GM23338 (cell line): ENCODE data around the gene TMC2.

Source experiments
- CREB1 ChIP-seq: fragments of 250-450 bp; sonication (Bioruptor Pico); IDR thresholded peaks from 2 replicates; pipeline ENCODE4 v1.5.0; 2020; ENCODE audit warnings: low read depth, mild to moderate bottlenecking, moderate library complexity
- EZH2 ChIP-seq: fragments of 200-600 bp; sonication (generic); IDR thresholded peaks from one replicate; pipeline ENCODE4 v1.8.0; 2017; ENCODE audit warnings: antibody characterized with exemption, mild to moderate bottlenecking, low read depth; ENCODE audit not compliant: unreplicated experiment
- EZH2phosphoT487 ChIP-seq: fragments of 200-600 bp; sonication (generic); IDR thresholded peaks from one replicate; pipeline ENCODE4 v1.8.1; 2018; ENCODE audit warnings: antibody characterized with exemption; ENCODE audit not compliant: unreplicated experiment
- JUNB ChIP-seq: IDR thresholded peaks from one replicate; pipeline ENCODE4 v1.6.1; 2016; ENCODE audit warnings: antibody characterized with exemption; ENCODE audit not compliant: unreplicated experiment
- NANOG ChIP-seq: IDR thresholded peaks from 2 replicates; pipeline ENCODE4 v1.6.1; 2016; ENCODE audit warnings: antibody characterized with exemption, borderline replicate concordance
- POLR2AphosphoS5 ChIP-seq: IDR thresholded peaks from 2 replicates; pipeline ENCODE4 v1.6.1; 2016; ENCODE audit warnings: antibody characterized with exemption, low read depth
- STAT1 ChIP-seq: IDR thresholded peaks from one replicate; pipeline ENCODE4 v1.6.1; 2016; ENCODE audit warnings: antibody characterized with exemption; ENCODE audit not compliant: unreplicated experiment
- ZNF114 ChIP-seq: fragments of 250-450 bp; sonication (Bioruptor Pico); IDR thresholded peaks from 2 replicates; pipeline ENCODE4 v1.5.0; 2020; ENCODE audit warnings: mild to moderate bottlenecking, moderate library complexity
- ZNF331 ChIP-seq: fragments of 250-450 bp; sonication (Bioruptor Pico); IDR thresholded peaks from 2 replicates; pipeline ENCODE4 v1.5.0; 2020; ENCODE audit warnings: low read depth, mild to moderate bottlenecking, moderate library complexity
- TF ChIP-seq, protein P1 (sequence below), 2 experiments: fragments of 200-600 bp in 1 of 2; sonication (generic) in 1 of 2; conservative IDR thresholded peaks; 2 replicates each; pipeline versions ENCODE4 v1.5.1 to v1.6.1; 2016 to 2017; ENCODE audit warnings: antibody characterized with exemption in 2 of 2, low read depth in 2 of 2, mild to moderate bottlenecking in 2 of 2, moderate library complexity in 1 of 2
- TF ChIP-seq, protein P2 (sequence below): IDR thresholded peaks from one replicate; pipeline ENCODE4 v1.6.1; 2018; ENCODE audit warnings: antibody characterized with exemption; ENCODE audit not compliant: unreplicated experiment

DNA sequence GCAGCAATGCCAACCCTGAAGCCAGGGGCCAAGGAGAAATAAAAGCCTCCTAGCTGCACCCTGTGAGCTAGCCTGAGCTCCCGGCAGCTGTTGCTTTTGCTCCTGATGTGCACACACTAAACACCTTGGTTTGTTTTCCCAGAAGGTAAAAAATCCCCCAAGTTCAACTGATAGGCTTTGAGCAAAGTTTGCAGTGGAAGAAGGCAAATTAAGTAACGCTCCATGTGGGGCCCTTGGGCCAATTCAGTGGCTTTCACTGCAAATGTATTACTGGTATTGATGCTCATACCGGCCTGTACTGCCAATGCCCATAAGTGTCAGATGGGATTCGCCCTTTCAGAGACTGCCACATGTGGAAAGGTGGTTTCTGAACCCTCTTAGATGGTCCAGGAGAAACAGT lies 137.1 kb downstream of the TMC2 start:
- TF ChIP-seq EZH2: no peak
- TF ChIP-seq, protein P1, sequence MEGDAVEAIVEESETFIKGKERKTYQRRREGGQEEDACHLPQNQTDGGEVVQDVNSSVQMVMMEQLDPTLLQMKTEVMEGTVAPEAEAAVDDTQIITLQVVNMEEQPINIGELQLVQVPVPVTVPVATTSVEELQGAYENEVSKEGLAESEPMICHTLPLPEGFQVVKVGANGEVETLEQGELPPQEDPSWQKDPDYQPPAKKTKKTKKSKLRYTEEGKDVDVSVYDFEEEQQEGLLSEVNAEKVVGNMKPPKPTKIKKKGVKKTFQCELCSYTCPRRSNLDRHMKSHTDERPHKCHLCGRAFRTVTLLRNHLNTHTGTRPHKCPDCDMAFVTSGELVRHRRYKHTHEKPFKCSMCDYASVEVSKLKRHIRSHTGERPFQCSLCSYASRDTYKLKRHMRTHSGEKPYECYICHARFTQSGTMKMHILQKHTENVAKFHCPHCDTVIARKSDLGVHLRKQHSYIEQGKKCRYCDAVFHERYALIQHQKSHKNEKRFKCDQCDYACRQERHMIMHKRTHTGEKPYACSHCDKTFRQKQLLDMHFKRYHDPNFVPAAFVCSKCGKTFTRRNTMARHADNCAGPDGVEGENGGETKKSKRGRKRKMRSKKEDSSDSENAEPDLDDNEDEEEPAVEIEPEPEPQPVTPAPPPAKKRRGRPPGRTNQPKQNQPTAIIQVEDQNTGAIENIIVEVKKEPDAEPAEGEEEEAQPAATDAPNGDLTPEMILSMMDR (conservative IDR thresholded peaks at IDR 0.05; ENCODE audit: low read depth in 2 of 2): no peak
- TF ChIP-seq POLR2AphosphoS5: no peak
- TF ChIP-seq CREB1 (CRISPR knock-in tag): no peak
- TF ChIP-seq, protein P2, sequence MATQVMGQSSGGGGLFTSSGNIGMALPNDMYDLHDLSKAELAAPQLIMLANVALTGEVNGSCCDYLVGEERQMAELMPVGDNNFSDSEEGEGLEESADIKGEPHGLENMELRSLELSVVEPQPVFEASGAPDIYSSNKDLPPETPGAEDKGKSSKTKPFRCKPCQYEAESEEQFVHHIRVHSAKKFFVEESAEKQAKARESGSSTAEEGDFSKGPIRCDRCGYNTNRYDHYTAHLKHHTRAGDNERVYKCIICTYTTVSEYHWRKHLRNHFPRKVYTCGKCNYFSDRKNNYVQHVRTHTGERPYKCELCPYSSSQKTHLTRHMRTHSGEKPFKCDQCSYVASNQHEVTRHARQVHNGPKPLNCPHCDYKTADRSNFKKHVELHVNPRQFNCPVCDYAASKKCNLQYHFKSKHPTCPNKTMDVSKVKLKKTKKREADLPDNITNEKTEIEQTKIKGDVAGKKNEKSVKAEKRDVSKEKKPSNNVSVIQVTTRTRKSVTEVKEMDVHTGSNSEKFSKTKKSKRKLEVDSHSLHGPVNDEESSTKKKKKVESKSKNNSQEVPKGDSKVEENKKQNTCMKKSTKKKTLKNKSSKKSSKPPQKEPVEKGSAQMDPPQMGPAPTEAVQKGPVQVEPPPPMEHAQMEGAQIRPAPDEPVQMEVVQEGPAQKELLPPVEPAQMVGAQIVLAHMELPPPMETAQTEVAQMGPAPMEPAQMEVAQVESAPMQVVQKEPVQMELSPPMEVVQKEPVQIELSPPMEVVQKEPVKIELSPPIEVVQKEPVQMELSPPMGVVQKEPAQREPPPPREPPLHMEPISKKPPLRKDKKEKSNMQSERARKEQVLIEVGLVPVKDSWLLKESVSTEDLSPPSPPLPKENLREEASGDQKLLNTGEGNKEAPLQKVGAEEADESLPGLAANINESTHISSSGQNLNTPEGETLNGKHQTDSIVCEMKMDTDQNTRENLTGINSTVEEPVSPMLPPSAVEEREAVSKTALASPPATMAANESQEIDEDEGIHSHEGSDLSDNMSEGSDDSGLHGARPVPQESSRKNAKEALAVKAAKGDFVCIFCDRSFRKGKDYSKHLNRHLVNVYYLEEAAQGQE: no peak
- TF ChIP-seq STAT1: no peak
- no peak for TF ChIP-seq JUNB
- TF ChIP-seq EZH2phosphoT487: no peak
- TF ChIP-seq NANOG: no peak
- no peak for TF ChIP-seq ZNF331 (CRISPR knock-in tag)
- TF ChIP-seq ZNF114 (CRISPR knock-in tag): no peak
